HG03159 (cell line): ENCODE measurements around the gene FDXACB1.
"Not testable (repeated sequence)": the region's sequence is repeated elsewhere in the genome, so short reads cannot be mapped to it uniquely, and the experiment has no call there.

Source experiments
- ATAC-seq: cut with Tn5 transposase; IDR thresholded peaks from one replicate; pipeline ENCODE4 v1.9.1; 2021; ENCODE audit warnings: mild to moderate bottlenecking, moderate library complexity; ENCODE audit not compliant: unreplicated experiment

The FDXACB1 gene

DNA sequence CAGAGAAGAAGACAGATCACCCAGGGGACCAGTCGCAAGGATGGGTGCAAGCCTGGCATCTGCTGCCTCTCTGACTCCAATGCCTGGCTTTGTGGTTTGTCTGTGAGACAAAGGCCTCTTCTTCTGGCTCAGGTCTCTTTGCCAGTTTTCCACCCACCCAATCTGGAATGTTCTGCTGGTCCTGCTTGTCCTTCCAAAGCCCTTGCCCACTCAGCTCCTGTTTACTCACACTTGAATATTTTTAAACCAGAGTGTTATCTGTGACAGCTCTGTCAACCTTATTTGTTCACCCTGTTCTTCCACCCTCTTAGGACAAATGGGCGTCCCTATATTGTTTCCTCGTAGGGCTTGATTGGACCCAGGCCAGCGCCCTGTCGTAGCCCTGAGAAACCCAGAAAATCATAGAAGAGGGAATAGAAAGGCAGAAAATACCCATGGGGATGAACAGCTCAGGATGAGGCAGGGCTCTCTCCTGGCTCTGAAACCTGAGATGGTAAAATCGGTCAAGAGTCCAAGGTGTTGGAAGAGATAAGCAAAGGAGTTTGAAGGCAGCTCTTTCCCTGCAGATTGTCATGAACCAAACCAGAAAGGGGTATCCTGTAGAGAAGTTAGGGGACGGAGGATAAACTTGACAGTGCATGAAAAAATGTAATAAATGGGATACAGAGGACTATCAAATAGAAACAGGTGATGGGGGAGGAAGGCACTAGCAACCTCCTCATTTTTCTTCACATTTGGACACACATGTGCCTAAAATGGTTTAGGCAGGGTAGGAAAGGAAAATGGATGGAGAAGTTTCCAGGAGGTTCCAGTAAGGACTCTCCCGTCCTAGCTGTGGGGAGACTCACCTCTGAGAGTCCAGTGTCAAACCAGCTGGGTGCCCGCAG lies 32.0 kb upstream of the FDXACB1 start:
- ATAC-seq = no peak

GRCh38 chr11:111909378-111909777 lies 30.4 kb upstream of the FDXACB1 start:
- no peak for ATAC-seq

GRCh38 chr11:111908639-111909305 lies 29.8 kb upstream of the FDXACB1 start:
- ATAC-seq = no peak

DNA sequence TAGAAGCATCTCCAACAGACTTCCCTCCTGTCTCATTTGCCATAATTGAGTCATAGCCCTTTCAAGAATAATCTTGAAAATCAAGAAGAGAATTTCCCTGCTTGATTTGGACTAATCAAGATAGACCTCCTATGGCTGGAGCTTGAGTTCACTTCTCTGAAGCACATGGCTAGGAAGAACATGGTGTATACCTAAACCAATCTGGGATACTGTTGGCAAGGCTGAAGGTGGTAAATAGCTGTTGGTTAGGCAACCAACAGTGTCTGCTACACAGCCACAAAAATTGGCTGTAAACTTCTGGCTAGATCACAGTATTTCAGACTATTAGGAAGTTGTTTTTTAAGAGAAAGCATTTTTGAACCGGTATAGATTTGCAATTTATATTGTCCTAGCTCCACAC lies 27.7 kb upstream of the FDXACB1 start:
- no peak for ATAC-seq

DNA sequence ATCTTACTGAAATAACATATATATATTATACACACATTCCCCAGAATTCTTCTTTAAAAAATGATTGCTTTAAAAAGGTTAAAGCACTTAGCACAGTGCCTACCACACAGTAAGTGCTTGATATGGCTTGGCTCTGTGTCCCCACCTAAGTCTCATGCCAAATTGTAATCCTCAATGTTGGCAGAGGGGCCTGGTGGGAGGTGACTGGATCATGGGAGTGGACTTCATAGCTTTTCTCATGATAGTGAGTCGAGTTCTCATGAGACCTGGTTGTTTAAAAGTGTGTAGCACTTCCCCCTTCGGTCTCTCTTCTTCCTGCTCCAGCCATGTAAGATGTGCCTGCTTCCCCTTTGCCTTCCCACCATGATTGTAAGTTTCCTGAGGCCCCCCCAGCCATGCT lies 26.4 kb upstream of the FDXACB1 start:
- ATAC-seq = no peak

DNA sequence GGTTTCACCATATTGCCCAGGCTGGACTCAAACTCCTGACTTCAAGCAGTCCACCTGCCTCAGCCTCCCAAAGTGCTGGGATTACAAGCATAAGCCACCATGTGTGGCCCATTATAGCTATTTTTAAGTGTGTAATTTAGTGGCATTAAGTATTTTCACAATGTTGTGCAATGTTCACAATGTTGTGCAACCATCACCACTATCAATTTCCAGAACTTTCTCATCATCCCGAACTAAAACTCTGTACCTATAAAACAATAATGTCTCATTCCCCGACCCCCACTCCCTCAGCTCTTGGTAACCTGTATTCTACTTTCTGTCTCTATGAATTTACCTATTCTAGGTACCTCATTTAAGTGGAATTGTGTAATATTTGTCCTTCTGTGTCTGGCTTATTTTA lies 7.9 kb upstream of the FDXACB1 start:
- no peak for ATAC-seq

- ATAC-seq = no peak
Observed at GRCh38 chr11:111886032-111886431, 7.1 kb upstream of the FDXACB1 start.

DNA sequence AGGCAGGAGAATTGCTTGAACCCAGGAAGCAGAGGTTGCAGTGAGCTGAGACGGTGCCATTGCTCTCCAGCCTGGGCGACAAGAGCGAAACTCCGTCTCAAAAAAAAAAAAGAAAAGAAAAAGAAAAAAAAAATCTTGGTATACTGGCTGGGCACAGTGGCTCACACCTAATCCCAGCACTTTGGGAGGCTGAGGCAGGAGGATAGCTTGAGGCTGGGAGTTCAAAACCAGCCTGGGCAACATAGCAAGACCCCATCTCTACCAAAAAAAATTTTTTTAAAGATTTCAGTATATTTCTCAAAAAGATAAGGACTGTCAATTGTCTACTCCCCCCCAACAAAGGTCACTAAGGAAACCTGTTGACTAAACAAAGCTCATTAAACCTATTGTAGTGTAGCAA lies 6.1 kb upstream of the FDXACB1 start:
- ATAC-seq = not testable (repeated sequence)

- ATAC-seq = no peak
Observed at GRCh38 chr11:111882202-111882601, 3.2 kb upstream of the FDXACB1 start.

DNA sequence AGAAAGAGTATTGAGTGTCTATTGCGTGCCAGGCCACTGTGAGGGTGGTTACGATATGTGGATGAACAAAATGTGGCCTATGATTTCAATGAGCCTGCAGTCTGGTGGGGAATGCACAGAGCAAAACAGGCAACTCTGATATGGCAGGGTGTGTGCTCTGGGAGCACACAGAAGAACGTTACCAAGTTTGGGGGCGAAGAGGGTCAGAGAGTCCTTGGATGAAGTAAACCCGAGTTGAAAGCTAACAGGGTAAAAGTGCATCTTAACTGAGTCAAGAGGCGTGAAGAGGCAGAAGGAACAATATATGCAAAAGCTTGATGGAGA lies 634 bp upstream of the FDXACB1 start:
- no peak for ATAC-seq

- peak; percentile 2 for ATAC-seq
Observed at GRCh38 chr11:111878385-111878848, 548 bp downstream of the FDXACB1 start.

DNA sequence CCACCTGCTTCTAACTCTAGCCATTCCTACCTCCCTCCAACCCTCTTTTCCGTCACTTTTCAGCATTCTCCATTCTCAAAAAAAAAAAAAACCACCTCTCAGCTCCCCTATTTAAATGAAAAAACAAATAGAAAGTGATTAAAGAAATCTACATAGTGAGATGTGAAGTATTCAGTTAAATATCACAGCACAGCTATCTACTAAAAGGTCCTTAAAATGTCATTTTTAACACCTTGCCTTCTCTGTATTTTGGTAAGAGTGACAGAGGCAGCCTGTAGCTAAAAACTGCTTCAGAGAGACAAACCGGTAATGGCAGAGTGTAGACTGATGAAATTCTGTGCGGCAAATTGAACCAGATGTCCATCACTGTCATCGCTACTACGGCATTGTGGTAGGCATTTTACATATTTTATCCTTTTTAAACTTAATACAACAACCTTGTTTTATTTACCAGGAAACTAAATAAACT lies 7.2 kb downstream of the FDXACB1 start:
- ATAC-seq = no peak

GRCh38 chr11:111870886-111871692 lies 7.9 kb downstream of the FDXACB1 start, which contains the start of gene ALG9:
TSS of gene ALG9 (minus strand) at chr11:111871581. CDS start at chr11:111871482, 99 bp downstream.
- peak; percentile 91 for ATAC-seq

- ATAC-seq = peak; percentile 2
Observed at GRCh38 chr11:111870522-111870885, 8.5 kb downstream of the FDXACB1 start.

GRCh38 chr11:111870113-111870512 lies 8.9 kb downstream of the FDXACB1 start:
- no peak for ATAC-seq

DNA sequence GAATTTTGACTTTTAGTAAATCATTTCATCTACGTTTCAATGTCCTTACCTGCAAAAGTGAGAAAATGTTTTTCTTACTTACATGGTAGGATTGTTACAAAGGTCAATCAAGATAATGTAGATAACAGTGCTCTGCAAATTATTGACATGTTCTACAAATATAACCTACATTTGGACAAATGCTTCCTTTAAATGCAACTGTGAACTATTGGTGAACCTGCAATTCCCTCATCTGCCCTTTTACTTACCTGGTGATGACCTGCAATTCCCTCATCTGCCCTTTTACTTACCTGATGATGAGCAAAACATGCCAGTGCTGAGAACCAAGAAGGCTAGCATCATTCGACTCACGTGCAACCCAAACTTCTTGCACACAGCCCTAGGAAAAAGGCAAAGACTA lies 18.7 kb downstream of the FDXACB1 start:
- ATAC-seq = no peak

GRCh38 chr11:111855506-111855905 lies 23.5 kb downstream of the FDXACB1 start:
- ATAC-seq = no peak

- no peak for ATAC-seq
Observed at GRCh38 chr11:111852103-111852502, 26.9 kb downstream of the FDXACB1 start.

DNA sequence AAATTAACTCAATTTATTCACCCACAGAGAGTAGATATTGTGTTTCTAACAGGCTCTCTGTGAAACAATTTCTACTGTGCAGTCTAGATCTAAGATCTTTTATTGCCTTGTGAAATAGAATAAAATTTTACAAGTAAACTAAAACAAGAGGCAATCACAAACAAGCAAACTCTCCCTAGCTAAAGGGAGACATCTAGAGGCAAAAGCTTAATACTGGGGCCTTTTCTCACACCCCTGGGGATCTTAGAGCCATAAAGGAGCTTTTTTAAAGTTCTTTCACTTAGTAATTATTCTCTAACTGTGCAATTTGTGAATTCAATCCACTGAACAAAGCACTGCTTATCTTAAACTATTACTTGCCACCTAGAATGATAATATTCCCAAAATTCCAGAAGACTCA lies 27.3 kb downstream of the FDXACB1 start:
- no peak for ATAC-seq

DNA sequence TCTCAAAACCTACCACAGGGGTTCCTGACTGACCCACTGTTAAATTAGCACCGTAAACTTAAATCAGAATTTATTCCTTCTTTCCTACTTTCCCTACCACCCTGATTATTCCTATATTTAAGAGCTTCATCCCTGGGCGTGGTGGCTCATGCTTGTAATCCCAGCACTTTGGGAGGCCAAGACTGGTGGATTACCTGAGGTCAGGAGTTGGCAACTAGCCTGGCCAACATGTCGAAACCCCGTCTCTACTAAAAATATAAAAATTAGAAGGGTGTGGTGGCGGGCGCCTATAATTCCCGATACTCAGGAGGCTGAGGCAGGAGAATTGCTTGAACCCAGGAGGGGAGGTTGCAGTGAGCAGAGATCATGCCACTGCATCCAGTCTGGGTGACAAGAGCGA lies 27.9 kb downstream of the FDXACB1 start:
- no peak for ATAC-seq

- no peak for ATAC-seq
Observed at GRCh38 chr11:111849631-111850030, 29.3 kb downstream of the FDXACB1 start.
